NCI-H345 treated with DMSO at 0.1 percent for 48 hours (cell line): ENCODE results near the gene LRBA.

ENCODE experiments used
- DNase-seq: peaks from one replicate; lab custom pipeline; 2025; ENCODE audit not compliant: unreplicated experiment; lab: John Stamatoyannopoulos, UW

Gene LRBA

DNA sequence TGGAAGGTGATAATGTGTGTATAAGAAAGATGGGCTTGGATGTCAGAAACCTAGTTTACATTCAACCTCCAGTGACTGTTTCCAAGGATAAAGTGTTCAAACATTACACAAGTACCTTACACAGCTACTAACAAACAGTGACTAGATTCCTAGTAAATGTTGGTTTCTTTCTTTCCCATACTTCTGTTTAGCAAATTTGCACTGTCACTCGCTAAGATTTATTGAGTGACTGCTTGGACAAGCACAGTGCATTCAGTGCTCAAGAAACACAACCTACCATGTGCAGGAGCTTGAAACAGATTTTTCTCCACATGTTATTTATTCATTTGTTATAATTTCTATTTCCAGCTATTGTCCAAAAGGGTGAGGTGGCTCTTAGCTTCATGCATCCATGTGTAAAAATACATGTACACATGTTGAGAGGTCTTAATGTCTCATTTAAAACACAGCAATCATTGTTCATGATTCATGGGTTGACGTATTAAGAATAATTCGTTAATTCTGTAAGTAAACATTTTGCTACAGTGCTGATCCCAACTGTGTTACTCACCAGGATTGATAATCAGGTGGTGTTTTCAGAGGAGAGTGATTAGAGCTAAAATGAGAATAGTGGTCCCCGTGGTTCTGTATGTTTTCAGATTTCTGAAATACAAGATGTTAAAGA lies 783.8 kb downstream of the LRBA start:
- DNase-seq = no peak

- DNase-seq = no peak
Measured at GRCh38 chr4:150230561-150230960, 784.5 kb downstream of the LRBA start.

- DNase-seq = no peak
Measured at GRCh38 chr4:150229520-150229919, 785.6 kb downstream of the LRBA start.

GRCh38 chr4:150224896-150225591 lies 790.0 kb downstream of the LRBA start:
- no peak for DNase-seq

- DNase-seq = no peak
Measured at GRCh38 chr4:150219841-150220240, 795.2 kb downstream of the LRBA start.

DNA sequence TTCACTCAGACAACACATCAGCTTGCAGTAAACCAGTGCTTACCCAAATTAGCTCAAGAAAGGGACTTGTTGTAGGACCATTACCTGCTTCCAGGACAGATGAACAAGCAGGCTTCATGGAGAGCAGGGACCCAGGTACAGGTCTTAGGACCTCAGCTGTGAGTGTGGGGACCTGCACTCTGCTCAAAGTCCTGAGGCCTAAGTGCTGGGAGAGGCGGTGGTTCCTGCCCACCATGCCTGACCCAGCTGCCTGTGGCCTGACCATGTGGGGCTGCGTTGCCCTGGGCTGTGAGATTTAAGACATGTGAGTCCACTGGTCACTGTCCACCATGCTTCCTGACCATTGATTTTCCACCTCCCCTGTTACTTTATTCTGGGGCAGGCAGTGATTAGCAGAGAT lies 796.6 kb downstream of the LRBA start:
- no peak for DNase-seq

DNA sequence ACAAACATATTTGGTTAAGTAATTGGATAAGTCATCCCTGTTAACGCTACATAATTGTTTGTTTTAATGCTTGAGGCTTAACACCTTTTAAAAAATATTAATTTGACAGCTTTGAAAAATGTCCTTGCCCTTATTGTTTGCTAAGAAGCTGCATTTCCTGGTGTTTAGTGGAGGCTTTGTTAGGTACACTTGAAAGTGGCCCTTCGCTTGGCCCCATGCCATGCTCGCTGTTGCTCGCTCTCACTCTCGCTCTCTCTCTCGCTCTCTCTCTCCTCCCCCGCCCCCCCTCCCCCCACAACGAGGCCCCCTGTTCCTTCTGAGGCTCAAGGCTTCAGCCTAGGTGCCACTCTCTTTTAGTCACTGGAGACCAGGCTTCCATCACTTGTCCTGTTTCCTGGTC lies 797.3 kb downstream of the LRBA start:
- DNase-seq = no peak

GRCh38 chr4:150217192-150217591 lies 797.9 kb downstream of the LRBA start:
- no peak for DNase-seq

GRCh38 chr4:150216726-150217125 lies 798.4 kb downstream of the LRBA start:
- DNase-seq = no peak

- DNase-seq = no peak
Measured at GRCh38 chr4:150215601-150216000, 799.5 kb downstream of the LRBA start.
